ENCODE data around the gene PDE5A.

DNA sequence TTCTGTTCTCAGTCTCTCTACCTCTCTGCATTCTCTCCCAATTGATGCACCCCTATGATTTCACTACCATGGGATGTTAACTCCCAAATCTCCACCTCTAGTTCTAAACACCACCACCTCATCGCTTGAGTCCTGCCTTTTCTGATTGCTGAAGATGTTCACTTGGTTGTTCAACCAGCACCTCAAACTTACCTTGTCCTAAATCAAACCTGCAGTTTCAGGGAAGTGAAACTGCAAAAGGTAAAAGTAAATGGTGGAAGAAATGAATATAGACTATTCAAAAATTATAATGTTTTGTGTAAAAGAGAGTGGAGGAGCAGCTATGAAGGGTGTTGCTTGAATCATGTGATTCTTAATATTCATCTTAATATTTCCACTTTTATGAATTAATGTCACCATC lies 91.0 kb downstream of the PDE5A start:
- no peak for TF ChIP-seq EZH2 (IDR thresholded peaks at IDR 0.05; ENCODE audit: insufficient read depth, poor library complexity, severe bottlenecking)
- TF ChIP-seq EZH2phosphoT487 (IDR thresholded peaks at IDR 0.05; ENCODE audit: insufficient read depth, low read depth), result no peak

Data from GM23248 (cell line).